Astrocyte (in vitro differentiated cells and primary cell): ENCODE measurements around the gene B4GALNT3. TPM values are rescaled to one million over a fixed set of nuclear protein-coding genes. Genes with fewer than 3 reads are reported as not detected.
A peak's percentile ranks its signal among the peaks of the same experiment; 100 is the strongest.
"Not testable (repeated sequence)": the region's sequence is repeated elsewhere in the genome, so short reads cannot be mapped to it uniquely, and the experiment has no call there.

Source experiments
- DNase-seq: peaks from one replicate; pipeline ENCODE4 v3.0.0-alpha.2; 2010; ENCODE audit warnings: low read depth
- FAIRE-seq: peaks from 2 replicates; lab custom pipeline; 2011; peaks lifted over from hg19 to GRCh38; lab: Jason Lieb, UNC
- H2AFZ ChIP-seq: 2 replicates; pipeline ENCODE4 v1.6.0; 2012; ENCODE audit warnings: low read depth, low read length, inconsistent platforms
- H3K27ac ChIP-seq: 2 replicates; pipeline ENCODE4 v1.5.1; 2011; ENCODE audit warnings: low read depth, low read length, inconsistent platforms
- H3K27me3 ChIP-seq: 2 replicates; pipeline ENCODE4 v1.6.0; 2011; ENCODE audit warnings: low read length, inconsistent platforms; ENCODE audit not compliant: insufficient read depth
- H3K36me3 ChIP-seq: 2 replicates; pipeline ENCODE4 v1.5.1; 2011; ENCODE audit warnings: low read length, inconsistent platforms; ENCODE audit not compliant: insufficient read depth
- H3K4me1 ChIP-seq: 2 replicates; pipeline ENCODE4 v1.5.1; 2011; ENCODE audit warnings: low read length, inconsistent platforms; ENCODE audit not compliant: insufficient read depth
- H3K4me2 ChIP-seq: 2 replicates; pipeline ENCODE4 v1.6.0; 2012; ENCODE audit warnings: low read length, inconsistent platforms
- H3K4me3 ChIP-seq: 2 replicates; pipeline ENCODE4 v1.5.1; 2011; ENCODE audit warnings: low read depth, mild to moderate bottlenecking, low read length, inconsistent platforms; ENCODE audit not compliant: insufficient read depth
- H3K79me2 ChIP-seq: 2 replicates; pipeline ENCODE4 v1.6.0; 2012; ENCODE audit warnings: mild to moderate bottlenecking, low read length, inconsistent platforms; ENCODE audit not compliant: insufficient read depth
- H3K9ac ChIP-seq: 2 replicates; pipeline ENCODE4 v1.6.0; 2012; ENCODE audit warnings: mild to moderate bottlenecking, low read length, inconsistent platforms
- H3K9me3 ChIP-seq: 2 replicates; pipeline ENCODE4 v1.5.1; 2012; ENCODE audit warnings: low read depth, mild to moderate bottlenecking, low read length, inconsistent platforms; ENCODE audit not compliant: insufficient read depth
- H4K20me1 ChIP-seq: 2 replicates; pipeline ENCODE4 v1.6.0; 2012; ENCODE audit warnings: low read length, inconsistent platforms; ENCODE audit not compliant: insufficient read depth
- H3K27ac Mint-ChIP-seq: one replicate; pipeline ENCODE4 v1.8.0; 2021; ENCODE audit warnings: mild to moderate bottlenecking, mixed read lengths; ENCODE audit not compliant: unreplicated experiment
- H3K27me3 Mint-ChIP-seq: one replicate; pipeline ENCODE4 v1.8.0; 2021; ENCODE audit warnings: low read depth, mixed read lengths; ENCODE audit not compliant: unreplicated experiment
- H3K36me3 Mint-ChIP-seq: one replicate; pipeline ENCODE4 v1.8.0; 2021; ENCODE audit warnings: low read depth, mixed read lengths; ENCODE audit not compliant: unreplicated experiment
- H3K4me1 Mint-ChIP-seq: one replicate; pipeline ENCODE4 v1.8.0; 2021; ENCODE audit warnings: low read depth, mixed read lengths; ENCODE audit not compliant: unreplicated experiment
- H3K4me3 Mint-ChIP-seq: one replicate; pipeline ENCODE4 v1.8.0; 2021; ENCODE audit warnings: mild to moderate bottlenecking, moderate library complexity, mixed read lengths; ENCODE audit not compliant: unreplicated experiment
- H3K9me3 Mint-ChIP-seq: one replicate; pipeline ENCODE4 v1.8.0; 2021; ENCODE audit warnings: mild to moderate bottlenecking, mixed read lengths; ENCODE audit not compliant: unreplicated experiment
- CTCF ChIP-seq: IDR thresholded peaks from 2 replicates; pipeline ENCODE4 v1.5.1; 2011; ENCODE audit warnings: low read depth, mild to moderate bottlenecking, inconsistent platforms, low read length, moderate library complexity; ENCODE audit not compliant: insufficient read depth
- EZH2 ChIP-seq: IDR thresholded peaks from 2 replicates; pipeline ENCODE4 v1.6.1; 2012; ENCODE audit warnings: mild to moderate bottlenecking, low read length, inconsistent platforms; ENCODE audit not compliant: insufficient read depth
- total RNA-seq: library from RNA; stranded (reverse); gene quantifications from 2 replicates; pipeline ENCODE4 v1.2.1, GENCODE V29; 2021

The B4GALNT3 gene
- total RNA-seq, 1 donor from 2014 or later: 3.6 TPM

DNA sequence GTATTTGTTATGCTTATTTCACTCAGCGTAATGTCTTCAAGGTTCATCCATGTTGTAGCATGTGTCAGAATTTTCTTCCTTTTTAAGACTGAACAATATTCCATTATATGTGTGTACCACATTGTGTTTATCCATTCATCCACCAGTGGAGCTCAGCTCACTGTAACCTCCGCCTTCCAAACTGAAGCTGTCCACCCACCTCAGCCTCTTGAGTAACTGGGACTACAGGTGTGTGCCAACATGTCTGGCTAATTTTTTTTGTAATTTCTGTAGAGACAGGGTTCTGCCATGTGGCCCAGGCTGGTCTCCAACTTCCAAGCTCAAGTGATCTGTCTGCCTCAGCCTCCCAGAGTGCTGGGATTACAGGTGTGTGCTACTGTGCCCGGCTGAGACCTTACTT is 37.2 kb upstream of the B4GALNT3 start:
- Mint-ChIP-seq H3K4me1 (no peaks in the 10 kb centered on the region), H3K36me3 (peaks cover 15% of the 10 kb centered on the region), H3K9me3 (no peaks in the 10 kb centered on the region), H3K27me3 (no peaks in the 10 kb centered on the region), H3K4me3 (no peak overlapping the region), H3K27ac (no peak overlapping the region)
- Histone ChIP-seq H3K4me1 (no peaks in the 10 kb centered on the region), H3K27me3 (no peaks in the 10 kb centered on the region), H4K20me1 (no peaks in the 10 kb centered on the region), H2AFZ (no peak overlapping the region), H3K79me2 (no peaks in the 10 kb centered on the region), H3K9ac (no peak overlapping the region), H3K36me3 (peaks cover 7% of the 10 kb centered on the region), H3K4me2 (no peak overlapping the region), H3K9me3 (no peaks in the 10 kb centered on the region), H3K4me3 (no peak overlapping the region), H3K27ac (no peak overlapping the region)
- DNase-seq (no peak), FAIRE-seq (no peak)
- TF ChIP-seq EZH2 (no peak), CTCF (no peak)

GRCh38 chr12:435737-436136 is 24.0 kb upstream of the B4GALNT3 start:
- not testable (repeated sequence) for H3K27me3 ChIP-seq, H3K4me3 Mint-ChIP-seq, H3K4me2 ChIP-seq, H3K27ac ChIP-seq, H3K9me3 ChIP-seq, H4K20me1 ChIP-seq, FAIRE-seq, H3K27me3 Mint-ChIP-seq, H3K4me1 ChIP-seq, H3K27ac Mint-ChIP-seq, H3K4me1 Mint-ChIP-seq, H3K9me3 Mint-ChIP-seq, H3K4me3 ChIP-seq, H3K9ac ChIP-seq, H2AFZ ChIP-seq, H3K79me2 ChIP-seq, H3K36me3 Mint-ChIP-seq, DNase-seq
- H3K36me3 ChIP-seq: peaks cover 28% of the 10 kb centered on the region

DNA sequence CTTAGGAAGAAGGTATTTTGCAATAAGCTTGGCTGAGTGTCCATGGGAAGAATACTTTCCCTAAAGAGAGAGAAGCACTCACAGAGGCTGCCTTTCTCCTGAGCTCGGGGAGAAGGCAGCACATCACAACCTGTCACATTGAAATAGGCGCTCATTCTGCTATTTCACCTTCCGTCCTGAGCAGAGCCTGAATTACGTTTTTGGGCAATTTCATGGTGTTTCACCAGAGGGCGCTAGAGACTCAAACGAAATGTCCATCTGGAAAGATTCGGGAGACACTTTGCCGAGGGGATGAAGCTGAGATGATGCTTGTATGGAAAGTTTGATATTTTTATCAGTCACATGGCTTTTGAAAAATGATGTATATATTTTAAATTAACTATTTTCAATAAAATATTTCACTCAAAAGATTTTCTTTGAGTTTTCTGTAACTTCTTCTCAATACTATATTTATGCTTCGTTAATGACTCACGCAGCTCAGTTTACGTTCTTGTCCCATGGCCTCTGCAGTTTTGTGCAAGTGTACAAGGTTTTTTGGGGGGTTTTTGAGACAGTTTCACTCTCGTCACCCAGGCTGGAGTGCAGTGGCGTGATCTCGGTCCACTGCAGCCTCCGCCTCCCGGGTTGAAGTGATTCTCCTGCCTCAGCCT is 17.4 kb upstream of the B4GALNT3 start:
- peak; percentile 26 for FAIRE-seq
- DNase-seq: no peak

More for the DNA sequence above, 17.4 kb upstream of the B4GALNT3 start:
- Histone ChIP-seq H3K4me3 (no peak overlapping the region), H2AFZ (no peak overlapping the region), H3K27ac (no peak overlapping the region), H3K9ac (no peak overlapping the region), H3K4me2 (no peak overlapping the region), H3K27me3 (no peaks in the 10 kb centered on the region), H3K9me3 (no peaks in the 10 kb centered on the region), H4K20me1 (no peaks in the 10 kb centered on the region), H3K79me2 (no peaks in the 10 kb centered on the region), H3K4me1 (no peaks in the 10 kb centered on the region), H3K36me3 (peaks cover 8% of the 10 kb centered on the region)
- Mint-ChIP-seq H3K4me3 (no peak overlapping the region), H3K36me3 (peaks cover 4% of the 10 kb centered on the region), H3K9me3 (no peaks in the 10 kb centered on the region), H3K27me3 (no peaks in the 10 kb centered on the region), H3K4me1 (no peaks in the 10 kb centered on the region), H3K27ac (no peak overlapping the region)
- TF ChIP-seq CTCF (peak; percentile 86), EZH2 (no peak)
